ENCODE results near the gene ANKRD26. TPM values are rescaled to one million over a fixed set of nuclear protein-coding genes. Genes with fewer than 3 reads are reported as not detected.
A peak's percentile ranks its signal among the peaks of the same experiment; 100 is the strongest.

The ANKRD26 gene
- total and polyA plus RNA-seq, 2 of the 13 experiments (the other 11 are each of a cell fraction or from before 2014, with no cell fraction given) = 1.5 to 9.6 TPM

- TF ChIP-seq GATA4 (IDR thresholded peaks at IDR 0.05; ENCODE audit: borderline replicate concordance, low read depth) = peak; percentile 68; the same call in 1 of the 2 replicates
- TF ChIP-seq E2F5 (CRISPR knock-in tag; conservative IDR thresholded peaks at IDR 0.05) = 0 out of 2 replicates have a peak, but pooled peaks have one; percentile 7
- TF ChIP-seq ZNF572 (CRISPR knock-in tag; IDR thresholded peaks at IDR 0.05) = peak; percentile 75; the same call in 1 of the 2 replicates
- no peak for TF ChIP-seq ZNF775 (CRISPR knock-in tag; IDR thresholded peaks at IDR 0.05; ENCODE audit: borderline replicate concordance)
- no peak for TF ChIP-seq RFX5 (IDR thresholded peaks at IDR 0.05; ENCODE audit: low read depth, low read length)
- TF ChIP-seq ZNF619 (CRISPR knock-in tag; IDR thresholded peaks at IDR 0.05) = no peak
- TF ChIP-seq ELF4 (CRISPR knock-in tag; IDR thresholded peaks at IDR 0.05; ENCODE audit: borderline replicate concordance) = peak; percentile 50; the same call in 1 of the 2 replicates
- no peak for TF ChIP-seq FUBP1 (CRISPR knock-in tag; IDR thresholded peaks at IDR 0.05; ENCODE audit: borderline replicate concordance)
- TF ChIP-seq ATF5 (CRISPR knock-in tag; IDR thresholded peaks at IDR 0.05; ENCODE audit: low read depth) = no peak
- TF ChIP-seq TMF1 (CRISPR knock-in tag; IDR thresholded peaks at IDR 0.05; ENCODE audit: low read depth) = no peak
- no peak for TF ChIP-seq CEBPB (IDR thresholded peaks at IDR 0.05; ENCODE audit: borderline replicate concordance, low read depth, low read length)
- TF ChIP-seq RFXANK (CRISPR knock-in tag; IDR thresholded peaks at IDR 0.05) = no peak
- TF ChIP-seq POLR2G (IDR thresholded peaks at IDR 0.05; ENCODE audit: low read depth, low read length) = peak; percentile 96
- TF ChIP-seq RAD51 (IDR thresholded peaks at IDR 0.05; ENCODE audit: borderline replicate concordance) = no peak
- no peak for TF ChIP-seq TOE1 (CRISPR knock-in tag; IDR thresholded peaks at IDR 0.05)
- no peak for TF ChIP-seq ZNF331 (CRISPR knock-in tag; IDR thresholded peaks at IDR 0.05)
- TF ChIP-seq ZNF451 (CRISPR knock-in tag; IDR thresholded peaks at IDR 0.05) = peak; percentile 51; the same call in 1 of the 2 replicates
- TF ChIP-seq KLF11 (CRISPR knock-in tag; IDR thresholded peaks at IDR 0.05) = no peak
- no peak for TF ChIP-seq ZNF180 (CRISPR knock-in tag; IDR thresholded peaks at IDR 0.05; ENCODE audit: borderline replicate concordance, low read depth)
- no peak for TF ChIP-seq ZNF225 (CRISPR knock-in tag; IDR thresholded peaks at IDR 0.05)
- TF ChIP-seq ZSCAN29 (CRISPR knock-in tag; conservative IDR thresholded peaks at IDR 0.05) = no peak
- no peak for TF ChIP-seq ZNF543 (CRISPR knock-in tag; IDR thresholded peaks at IDR 0.05)
- TF ChIP-seq PITX1 (CRISPR knock-in tag; IDR thresholded peaks at IDR 0.05) = 0 out of 2 replicates have a peak, but pooled peaks have one; percentile 11
- TF ChIP-seq IRF2 (CRISPR knock-in tag; IDR thresholded peaks at IDR 0.05) = peak; percentile 71
- TF ChIP-seq RFX3 (CRISPR knock-in tag; IDR thresholded peaks at IDR 0.05) = peak; percentile 28; the same call in 1 of the 2 replicates
- peak; percentile 36; the same call in 1 of the 2 replicates for TF ChIP-seq NRL (CRISPR knock-in tag; IDR thresholded peaks at IDR 0.05; ENCODE audit: borderline replicate concordance)
- 0 out of 2 replicates have a peak, but pooled peaks have one; percentile 72 for TF ChIP-seq ZNF674 (CRISPR knock-in tag; IDR thresholded peaks at IDR 0.05; ENCODE audit: low read depth)
- no peak; the same call in 1 of the 2 replicates for TF ChIP-seq ZIK1 (CRISPR knock-in tag; IDR thresholded peaks at IDR 0.05; ENCODE audit: borderline replicate concordance, low read depth)
- TF ChIP-seq GTF3A (CRISPR knock-in tag; conservative IDR thresholded peaks at IDR 0.05) = no peak
Measured at GRCh38 chr10:27099916-27100812, at the start of gene ANKRD26 (continued).
